ENCODE results near the gene ALDH9A1. TPM values are rescaled to one million over a fixed set of nuclear protein-coding genes. Genes with fewer than 3 reads are reported as not detected.
"Not testable (repeated sequence)": the region's sequence is repeated elsewhere in the genome, so short reads cannot be mapped to it uniquely, and the experiment has no call there.

The ALDH9A1 gene
- total RNA-seq, 1 experiment from 2014 or later: 55.9 TPM

GRCh38 chr1:165686971-165687433 lies 11.4 kb downstream of the ALDH9A1 start:
- DNase-seq (ENCODE audit: low read depth): no peak

GRCh38 chr1:165686121-165686970 lies 12.0 kb downstream of the ALDH9A1 start:
- no peak for DNase-seq (ENCODE audit: low read depth)

- no peak for DNase-seq (ENCODE audit: low read depth)
Observed at GRCh38 chr1:165683848-165684485, 14.4 kb downstream of the ALDH9A1 start.

GRCh38 chr1:165680773-165681172 lies 17.6 kb downstream of the ALDH9A1 start:
- not testable (repeated sequence) for DNase-seq (ENCODE audit: low read depth)

GRCh38 chr1:165680303-165680702 lies 18.1 kb downstream of the ALDH9A1 start:
- no peak for DNase-seq (ENCODE audit: low read depth)

GRCh38 chr1:165679282-165680036 lies 18.9 kb downstream of the ALDH9A1 start:
- DNase-seq (ENCODE audit: low read depth): no peak

- DNase-seq (ENCODE audit: low read depth): no peak
Observed at GRCh38 chr1:165678509-165678908, 19.9 kb downstream of the ALDH9A1 start.

- no peak for DNase-seq (ENCODE audit: low read depth)
Observed at GRCh38 chr1:165675794-165676193, 22.6 kb downstream of the ALDH9A1 start.

GRCh38 chr1:165674599-165674998 lies 23.8 kb downstream of the ALDH9A1 start:
- DNase-seq (ENCODE audit: low read depth): no peak

GRCh38 chr1:165671526-165671925 lies 26.8 kb downstream of the ALDH9A1 start:
- no peak for DNase-seq (ENCODE audit: low read depth)

- DNase-seq (ENCODE audit: low read depth): no peak
Observed at GRCh38 chr1:165668184-165668583, 30.2 kb downstream of the ALDH9A1 start.

GRCh38 chr1:165666152-165666825 lies 32.1 kb downstream of the ALDH9A1 start:
- no peak for DNase-seq (ENCODE audit: low read depth)

- DNase-seq (ENCODE audit: low read depth): no peak
Observed at GRCh38 chr1:165662186-165662585, 36.2 kb downstream of the ALDH9A1 start.

- DNase-seq (ENCODE audit: low read depth): no peak
Observed at GRCh38 chr1:165661703-165662102, 36.7 kb downstream of the ALDH9A1 start.

GRCh38 chr1:165659581-165659895 lies 38.8 kb downstream of the ALDH9A1 start:
- DNase-seq (ENCODE audit: low read depth): no peak

GRCh38 chr1:165658766-165659580 lies 39.4 kb downstream of the ALDH9A1 start:
- DNase-seq (ENCODE audit: low read depth): not testable (repeated sequence)

- no peak for DNase-seq (ENCODE audit: low read depth)
Observed at GRCh38 chr1:165650981-165651625, 47.3 kb downstream of the ALDH9A1 start.

GRCh38 chr1:165648919-165649572 lies 49.3 kb downstream of the ALDH9A1 start:
- DNase-seq (ENCODE audit: low read depth): no peak

- DNase-seq (ENCODE audit: low read depth): no peak
Observed at GRCh38 chr1:165647970-165648369, 50.4 kb downstream of the ALDH9A1 start.

GRCh38 chr1:165647517-165647916 lies 50.8 kb downstream of the ALDH9A1 start:
- no peak for DNase-seq (ENCODE audit: low read depth)

Measured in M059J (cell line).